HG03097 (cell line): Measurements from ENCODE around the gene GRIPAP1.

Experiments used
- ATAC-seq: cut with Tn5 transposase; IDR thresholded peaks from one replicate; pipeline ENCODE4 v1.9.1; 2021; ENCODE audit not compliant: unreplicated experiment, low FRiP score

GRIPAP1 gene

GRCh38 chrX:49002091-49002935 is at the start of gene GRIPAP1:
GRIPAP1 (minus strand) TSS chrX:49002264; CDS start chrX:49002229, 35 bp downstream.
- ATAC-seq: peak; percentile 71

DNA sequence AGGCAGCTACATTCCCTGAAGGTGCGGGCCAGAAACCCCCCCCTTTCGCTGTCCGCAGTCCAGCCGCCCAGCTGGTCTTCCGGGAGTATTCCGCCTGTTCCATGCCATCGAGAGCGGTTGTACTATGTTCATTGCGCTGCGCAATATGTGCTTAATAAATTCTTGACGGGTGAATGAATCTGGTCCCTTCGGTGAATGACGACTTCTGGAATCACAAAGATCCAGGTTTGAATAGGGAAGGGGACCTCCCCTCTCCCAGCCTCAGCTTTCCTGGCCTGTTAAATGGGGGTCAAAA is 41.9 kb upstream of the GRIPAP1 start:
- no peak for ATAC-seq

DNA sequence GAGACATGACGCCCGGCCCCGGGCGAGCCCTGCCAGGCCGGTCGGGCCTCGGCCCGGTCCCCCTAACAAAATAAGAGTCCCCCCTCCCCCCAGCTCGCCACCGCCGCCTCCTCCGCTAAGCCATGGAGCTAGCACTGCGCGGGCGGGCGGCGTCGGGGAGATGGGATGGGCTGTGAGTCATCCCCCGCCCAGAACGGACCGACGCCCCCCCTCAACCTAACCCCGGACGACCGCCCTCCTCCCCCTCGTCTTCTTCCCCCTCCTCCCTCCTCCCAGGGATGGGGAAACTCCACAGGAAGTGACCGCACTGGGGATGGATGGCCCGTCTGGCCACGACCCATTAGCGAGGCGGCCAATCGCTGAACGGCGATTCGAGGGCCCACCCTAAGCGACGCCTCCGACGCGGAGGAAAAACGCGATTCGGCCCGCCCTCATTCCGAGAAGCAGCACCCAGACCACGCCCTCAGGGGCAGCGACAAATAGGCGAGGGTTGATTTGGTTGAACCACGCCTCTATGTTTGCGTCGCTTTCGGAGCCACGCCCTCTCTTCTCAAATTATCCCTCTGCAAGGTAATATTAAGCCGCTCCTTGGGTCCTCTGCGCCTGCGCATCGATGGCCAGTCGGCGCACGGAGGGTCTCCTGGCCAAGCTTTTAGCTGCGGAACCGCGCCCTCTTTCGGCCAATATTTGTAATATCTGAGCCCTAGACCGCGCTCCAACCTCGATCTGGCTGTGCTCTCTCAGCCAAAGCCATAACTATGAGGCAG is 41.3 kb upstream of the GRIPAP1 start, which contains the start of gene TFE3:
Gene TFE3 (minus strand): TSS at position 138 of the 767 bp plus-strand sequence. CDS start 131 bp downstream, at position 7.
- peak; percentile 81 for ATAC-seq

GRCh38 chrX:49042581-49043219 is 40.6 kb upstream of the GRIPAP1 start:
- peak; percentile 5 for ATAC-seq

DNA sequence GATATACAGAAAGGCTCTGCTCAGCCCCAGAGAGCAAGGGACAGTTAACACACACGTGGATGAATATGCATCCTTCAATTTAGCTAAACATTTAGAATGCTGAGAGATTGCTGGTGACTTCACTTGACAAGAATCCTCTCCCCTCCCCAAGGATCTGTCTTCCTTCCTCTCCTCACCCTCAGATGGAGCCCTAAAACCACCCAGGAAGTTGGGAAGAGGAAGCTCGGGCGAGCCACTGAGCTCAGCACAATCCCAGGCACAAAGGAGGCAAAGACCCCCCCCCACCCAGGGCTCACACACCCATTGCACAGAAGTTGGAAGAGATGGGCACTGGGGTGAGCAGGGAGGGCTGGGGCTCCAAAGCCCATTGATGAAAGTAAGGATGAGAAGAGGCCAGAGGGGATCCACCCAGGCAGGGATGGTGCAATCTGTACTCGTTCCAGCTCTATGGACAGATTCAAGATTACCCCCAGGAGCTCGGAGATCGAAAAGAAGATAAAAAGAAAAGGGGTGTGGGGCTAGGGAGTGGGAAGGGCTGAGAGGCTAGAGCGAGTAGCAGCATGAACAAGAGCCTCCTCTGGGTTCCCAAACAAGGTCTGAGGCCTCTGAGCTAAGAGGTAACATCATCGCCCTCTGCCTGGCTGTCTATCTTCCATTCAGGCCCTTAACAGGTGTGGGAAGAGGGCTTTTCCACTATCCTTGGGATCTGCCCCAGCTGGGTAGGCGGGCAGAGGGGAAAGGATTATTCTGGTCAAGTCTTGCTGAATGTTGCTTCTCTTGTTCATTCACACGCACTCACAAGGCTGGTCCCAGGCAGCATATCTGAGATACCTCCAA is 39.9 kb upstream of the GRIPAP1 start:
- no peak for ATAC-seq

GRCh38 chrX:49040376-49040955 is 38.4 kb upstream of the GRIPAP1 start:
- no peak for ATAC-seq

- no peak for ATAC-seq
Observed at GRCh38 chrX:49039598-49040375, 37.7 kb upstream of the GRIPAP1 start.

DNA sequence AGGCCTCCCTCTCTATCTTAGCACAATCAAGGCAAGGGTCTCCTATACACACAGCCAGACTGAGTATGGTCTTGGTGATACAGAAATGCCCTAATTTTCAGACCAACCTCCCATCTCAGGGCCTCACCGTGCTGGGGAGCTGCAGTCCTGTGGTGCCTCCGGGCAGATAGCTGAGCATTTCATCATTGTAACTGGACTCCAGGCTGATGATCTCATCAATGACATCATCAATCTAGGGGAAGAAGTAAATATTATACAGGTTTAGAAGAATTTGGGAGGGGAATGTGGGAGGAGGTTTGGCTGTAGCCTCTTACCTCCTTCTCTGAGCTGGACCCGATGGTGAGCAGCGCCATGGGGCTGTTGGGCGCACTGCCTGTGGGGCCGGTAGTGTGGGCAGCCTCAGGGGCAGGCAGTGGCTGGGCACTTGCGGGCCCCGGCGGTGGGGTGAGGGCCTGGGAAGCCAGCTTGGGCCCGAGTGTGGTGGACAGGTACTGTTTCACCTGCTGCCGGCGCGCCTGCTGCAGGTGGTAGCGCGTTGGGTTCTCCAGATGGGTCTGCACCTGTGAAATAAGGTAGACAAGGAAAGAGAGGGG is 35.9 kb upstream of the GRIPAP1 start:
- ATAC-seq: no peak

DNA sequence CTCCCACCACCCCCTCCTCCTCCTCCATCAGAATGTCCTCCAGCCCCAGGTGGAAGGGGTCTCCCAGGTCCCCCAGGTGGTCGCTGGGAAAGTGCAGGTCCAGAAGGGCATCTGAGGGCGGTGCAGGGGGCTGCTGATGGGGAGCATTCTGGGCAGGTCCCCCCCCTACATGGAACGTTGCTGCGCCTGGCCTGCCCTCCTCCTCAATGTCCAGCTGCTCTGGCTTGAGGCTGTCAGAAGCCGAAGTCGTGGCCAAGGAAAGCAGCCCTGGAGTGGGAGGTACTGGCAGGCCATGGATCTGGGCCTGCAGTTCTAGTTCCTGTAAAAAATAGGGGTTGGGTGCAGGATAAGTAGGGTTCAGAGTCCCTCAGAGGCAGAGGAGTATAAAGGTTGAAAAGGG is 28.2 kb upstream of the GRIPAP1 start:
- no peak for ATAC-seq

GRCh38 chrX:49029876-49030275 is 27.8 kb upstream of the GRIPAP1 start:
- no peak for ATAC-seq

DNA sequence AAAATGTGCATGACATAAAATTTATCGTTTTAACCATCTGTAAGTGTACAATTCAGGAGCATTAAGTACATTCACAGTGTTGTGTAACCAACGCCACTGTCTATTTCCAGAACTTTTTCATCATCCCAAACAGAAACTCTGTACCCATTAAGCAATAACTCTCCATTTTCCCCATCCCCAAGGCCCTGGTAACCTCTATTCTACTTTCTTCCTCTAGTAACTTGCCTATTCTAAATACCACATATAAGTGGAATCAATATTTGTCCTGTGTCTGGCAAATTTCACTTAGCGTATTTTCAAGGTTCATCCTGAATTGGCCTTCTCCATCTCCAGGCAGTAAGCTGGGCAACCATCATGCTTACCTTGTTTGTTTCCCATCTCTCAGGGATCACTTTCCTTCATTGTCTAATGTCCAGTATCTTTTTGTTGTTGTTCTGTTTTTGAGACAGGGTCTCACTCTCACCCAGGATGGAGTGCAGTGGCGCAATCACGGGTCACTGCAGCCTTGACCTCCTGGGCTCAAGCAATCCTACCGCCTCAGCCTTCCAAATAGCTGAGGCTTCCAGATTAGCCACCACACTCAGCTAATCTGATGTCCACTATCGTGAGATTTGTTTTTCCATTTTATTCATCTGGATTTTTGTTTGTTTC is 17.7 kb upstream of the GRIPAP1 start:
- no peak for ATAC-seq

- ATAC-seq: no peak
Observed at GRCh38 chrX:49019050-49019449, 17.0 kb upstream of the GRIPAP1 start.

GRCh38 chrX:49003696-49004095 is 1.6 kb upstream of the GRIPAP1 start:
- no peak for ATAC-seq

GRCh38 chrX:49001521-49002090 is 458 bp downstream of the GRIPAP1 start:
- peak; percentile 15 for ATAC-seq

- no peak for ATAC-seq
Observed at GRCh38 chrX:49000636-49001035, 1.4 kb downstream of the GRIPAP1 start.

GRCh38 chrX:48999030-48999429 is 3.0 kb downstream of the GRIPAP1 start:
- ATAC-seq: no peak

- ATAC-seq: no peak
Observed at GRCh38 chrX:48998391-48998790, 3.7 kb downstream of the GRIPAP1 start.

- ATAC-seq: no peak
Observed at GRCh38 chrX:48997865-48998264, 4.2 kb downstream of the GRIPAP1 start.
